Measurements from ENCODE around the gene GATA2. TPM values are rescaled to one million over a fixed set of nuclear protein-coding genes. Genes with fewer than 3 reads are reported as not detected.

Gene GATA2
- total RNA-seq, 1 experiment from 2014 or later = 12.5 TPM

DNA sequence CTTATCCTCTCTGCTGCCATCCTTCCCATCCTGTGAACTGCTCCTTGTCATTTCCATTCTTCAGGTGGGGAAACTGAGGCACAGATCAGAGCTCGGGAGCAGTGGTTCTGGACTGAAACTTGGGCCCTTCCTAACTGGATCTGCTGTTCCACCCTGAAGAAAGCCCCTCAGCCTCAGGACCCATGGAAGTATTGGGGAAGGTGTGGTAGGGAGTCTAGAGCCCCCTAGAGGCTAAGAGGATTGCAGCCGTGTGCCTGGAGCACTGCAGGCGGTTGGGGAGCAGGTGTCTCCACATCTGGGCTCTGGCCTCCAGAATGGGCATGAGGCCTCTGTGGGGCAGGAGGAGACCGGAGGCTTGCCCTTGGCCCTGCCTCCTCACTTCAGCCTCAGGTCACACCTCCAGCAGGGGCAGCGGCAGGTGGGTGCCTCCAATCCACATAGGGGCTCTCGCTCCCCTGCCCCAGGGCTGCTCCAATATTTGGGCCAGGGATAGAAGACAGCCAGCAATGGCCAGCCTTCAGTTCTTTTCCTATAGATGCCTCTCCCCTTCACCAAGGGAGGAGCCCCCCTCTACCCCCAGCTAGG, 54.4 kb downstream of the GATA2 start:
- H3K4me3 Mint-ChIP-seq (ENCODE audit: unreplicated experiment) = no peak overlapping the region
- no peaks in the 10 kb centered on the region for H3K36me3 Mint-ChIP-seq (ENCODE audit: insufficient read depth, unreplicated experiment)
- BruUV-seq (replicated peaks) = no TSS peak
- H3K4me1 ChIP-seq = peaks cover 26% of the 10 kb centered on the region
- H3K27me3 Mint-ChIP-seq (ENCODE audit: insufficient read depth, unreplicated experiment) = no peaks in the 10 kb centered on the region
- no peaks in the 10 kb centered on the region for H3K9me3 ChIP-seq
- H3K9me3 Mint-ChIP-seq (ENCODE audit: unreplicated experiment) = no peaks in the 10 kb centered on the region
- H3K4me1 Mint-ChIP-seq (ENCODE audit: low read depth, unreplicated experiment) = peaks cover 9% of the 10 kb centered on the region
- no peaks in the 10 kb centered on the region for H3K36me3 ChIP-seq (ENCODE audit: control insufficient read depth, insufficient read depth, low read length)
- ChIA-PET POLR2A (no interaction called here), CTCF (interaction anchor here (1.5 kb wide), 1 partner anchor 59 kb away, joined by 3 read pairs; no protein-coding TSS in a partner anchor)
- intact Hi-C loops (cut with micrococcal nuclease; ENCODE audit: unreplicated experiment) = no loop called here
- H3K27me3 ChIP-seq (replicated peaks; ENCODE audit: control insufficient read depth, insufficient read depth, low read length) = no peaks in the 10 kb centered on the region
- H3K27ac Mint-ChIP-seq (ENCODE audit: unreplicated experiment) = no peak overlapping the region
- no peak overlapping the region for H3K4me3 ChIP-seq (ENCODE audit: low read depth, low read length)
- DNase-seq = no peak
- TF ChIP-seq, protein P1, sequence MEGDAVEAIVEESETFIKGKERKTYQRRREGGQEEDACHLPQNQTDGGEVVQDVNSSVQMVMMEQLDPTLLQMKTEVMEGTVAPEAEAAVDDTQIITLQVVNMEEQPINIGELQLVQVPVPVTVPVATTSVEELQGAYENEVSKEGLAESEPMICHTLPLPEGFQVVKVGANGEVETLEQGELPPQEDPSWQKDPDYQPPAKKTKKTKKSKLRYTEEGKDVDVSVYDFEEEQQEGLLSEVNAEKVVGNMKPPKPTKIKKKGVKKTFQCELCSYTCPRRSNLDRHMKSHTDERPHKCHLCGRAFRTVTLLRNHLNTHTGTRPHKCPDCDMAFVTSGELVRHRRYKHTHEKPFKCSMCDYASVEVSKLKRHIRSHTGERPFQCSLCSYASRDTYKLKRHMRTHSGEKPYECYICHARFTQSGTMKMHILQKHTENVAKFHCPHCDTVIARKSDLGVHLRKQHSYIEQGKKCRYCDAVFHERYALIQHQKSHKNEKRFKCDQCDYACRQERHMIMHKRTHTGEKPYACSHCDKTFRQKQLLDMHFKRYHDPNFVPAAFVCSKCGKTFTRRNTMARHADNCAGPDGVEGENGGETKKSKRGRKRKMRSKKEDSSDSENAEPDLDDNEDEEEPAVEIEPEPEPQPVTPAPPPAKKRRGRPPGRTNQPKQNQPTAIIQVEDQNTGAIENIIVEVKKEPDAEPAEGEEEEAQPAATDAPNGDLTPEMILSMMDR (IDR thresholded peaks at IDR 0.05; ENCODE audit: insufficient read depth in 1 of 2, low read depth in 1 of 2, low read length in 1 of 2, severe bottlenecking in 1 of 2, unreplicated experiment in 1 of 2) = peak; percentile 8 to 20

DNA sequence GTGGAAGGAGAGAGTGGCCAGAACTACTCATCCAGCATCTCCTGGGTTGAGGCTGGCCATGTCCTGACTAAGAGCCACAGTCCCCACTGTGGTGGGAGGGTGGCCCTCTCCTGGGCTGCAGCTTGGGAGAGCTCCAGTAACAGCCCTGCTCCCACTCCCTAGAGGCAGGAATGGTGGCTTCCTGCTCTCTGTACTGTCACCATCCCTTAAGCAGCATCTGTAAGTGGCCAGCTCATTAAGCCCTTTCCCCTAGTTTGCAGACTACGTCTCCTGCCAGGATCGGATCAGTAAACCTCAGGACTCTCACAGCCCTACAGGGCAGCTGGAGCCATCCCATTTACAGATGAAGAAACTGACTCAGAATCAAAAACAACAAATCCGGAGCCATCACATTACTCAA, 56.8 kb downstream of the GATA2 start:
- Histone ChIP-seq H3K9me3 (no peaks in the 10 kb centered on the region), H3K36me3 (ENCODE audit: control insufficient read depth, insufficient read depth, low read length) (no peaks in the 10 kb centered on the region; the same call in 1 of the 2 replicates), H3K4me3 (ENCODE audit: low read depth, low read length) (no peak overlapping the region), H3K4me1 (peaks cover 39% of the 10 kb centered on the region), H3K27me3 (replicated peaks; ENCODE audit: control insufficient read depth, insufficient read depth, low read length) (no peaks in the 10 kb centered on the region)
- TF ChIP-seq, protein P1 (IDR thresholded peaks at IDR 0.05; ENCODE audit: insufficient read depth in 1 of 2, low read depth in 1 of 2, low read length in 1 of 2, severe bottlenecking in 1 of 2, unreplicated experiment in 1 of 2) = no peak
- Mint-ChIP-seq H3K36me3 (ENCODE audit: insufficient read depth, unreplicated experiment) (peaks cover 6% of the 10 kb centered on the region), H3K9me3 (ENCODE audit: unreplicated experiment) (no peaks in the 10 kb centered on the region), H3K4me1 (ENCODE audit: low read depth, unreplicated experiment) (peaks cover 21% of the 10 kb centered on the region), H3K4me3 (ENCODE audit: unreplicated experiment) (no peak overlapping the region), H3K27ac (ENCODE audit: unreplicated experiment) (peak overlapping the region; percentile 56), H3K27me3 (ENCODE audit: insufficient read depth, unreplicated experiment) (no peaks in the 10 kb centered on the region)
- CTCF ChIA-PET = no interaction called here
- intact Hi-C loops (cut with micrococcal nuclease; ENCODE audit: unreplicated experiment) = no loop called here
- no TSS peak for BruUV-seq (replicated peaks)
- POLR2A ChIA-PET = no interaction called here
- DNase-seq = no peak

DNA sequence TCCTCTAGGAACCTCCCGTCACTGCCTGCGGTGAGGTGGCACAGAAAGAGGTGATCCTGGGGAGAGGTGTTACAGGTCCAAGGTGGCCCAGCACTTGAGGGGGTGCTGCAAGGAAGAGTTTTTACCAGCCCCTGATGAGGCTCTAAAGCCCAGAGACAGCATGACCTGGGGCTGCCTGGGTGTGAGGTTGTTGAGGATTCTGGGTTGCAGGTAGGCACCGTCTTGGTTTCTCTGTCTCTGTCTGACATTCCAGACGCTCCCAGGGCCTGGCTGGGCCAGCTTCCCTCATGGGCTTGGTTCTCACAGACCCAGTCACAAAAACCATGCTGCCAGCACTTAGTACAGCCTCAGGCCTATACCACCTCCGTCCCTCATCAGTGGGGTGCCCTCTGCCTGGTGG, 57.4 kb downstream of the GATA2 start:
- intact Hi-C loops (cut with micrococcal nuclease; ENCODE audit: unreplicated experiment) = loop anchor here (1.0 kb wide), 1 partner anchor 53 kb away; no protein-coding TSS in a partner anchor
- peaks cover 6% of the 10 kb centered on the region for H3K36me3 Mint-ChIP-seq (ENCODE audit: insufficient read depth, unreplicated experiment)
- no peaks in the 10 kb centered on the region for H3K27me3 ChIP-seq (replicated peaks; ENCODE audit: control insufficient read depth, insufficient read depth, low read length)
- no peak for DNase-seq
- CTCF ChIA-PET = no interaction called here
- peak overlapping the region; percentile 56 for H3K27ac Mint-ChIP-seq (ENCODE audit: unreplicated experiment)
- peaks cover 21% of the 10 kb centered on the region for H3K4me1 Mint-ChIP-seq (ENCODE audit: low read depth, unreplicated experiment)
- TF ChIP-seq, protein P1 (IDR thresholded peaks at IDR 0.05; ENCODE audit: insufficient read depth in 1 of 2, low read depth in 1 of 2, low read length in 1 of 2, severe bottlenecking in 1 of 2, unreplicated experiment in 1 of 2) = no peak
- no peaks in the 10 kb centered on the region for H3K9me3 Mint-ChIP-seq (ENCODE audit: unreplicated experiment)
- H3K36me3 ChIP-seq (ENCODE audit: control insufficient read depth, insufficient read depth, low read length) = no peaks in the 10 kb centered on the region; the same call in 1 of the 2 replicates
- no peak overlapping the region for H3K4me3 Mint-ChIP-seq (ENCODE audit: unreplicated experiment)
- H3K4me1 ChIP-seq = peaks cover 39% of the 10 kb centered on the region
- no peaks in the 10 kb centered on the region for H3K27me3 Mint-ChIP-seq (ENCODE audit: insufficient read depth, unreplicated experiment)
- H3K9me3 ChIP-seq = no peaks in the 10 kb centered on the region
- POLR2A ChIA-PET = no interaction called here
- H3K4me3 ChIP-seq (ENCODE audit: low read depth, low read length) = no peak overlapping the region
- BruUV-seq (replicated peaks) = no TSS peak

Measured in Caco-2 (cell line).